NT2/D1 (cell line): ENCODE data around the gene HSPA12B.

ENCODE experiments used
- SUZ12 ChIP-seq: IDR thresholded peaks from 2 replicates; pipeline ENCODE4 v1.6.1; 2011; ENCODE audit not compliant: insufficient read length, insufficient read depth; ENCODE audit errors: extremely low read depth
- YY1 ChIP-seq: IDR thresholded peaks from 2 replicates; pipeline ENCODE4 v1.6.1; 2011; ENCODE audit not compliant: insufficient read length, insufficient read depth
- ZNF274 ChIP-seq: IDR thresholded peaks from 2 replicates; pipeline ENCODE4 v1.6.1; 2011; ENCODE audit warnings: mild to moderate bottlenecking, low read depth, low read length

GRCh38 chr20:3747471-3747870, 15.0 kb downstream of the HSPA12B start:
- TF ChIP-seq SUZ12 (no peak), ZNF274 (no peak), YY1 (no peak)
